ENCODE data around the gene CETN1.

CETN1 gene

DNA sequence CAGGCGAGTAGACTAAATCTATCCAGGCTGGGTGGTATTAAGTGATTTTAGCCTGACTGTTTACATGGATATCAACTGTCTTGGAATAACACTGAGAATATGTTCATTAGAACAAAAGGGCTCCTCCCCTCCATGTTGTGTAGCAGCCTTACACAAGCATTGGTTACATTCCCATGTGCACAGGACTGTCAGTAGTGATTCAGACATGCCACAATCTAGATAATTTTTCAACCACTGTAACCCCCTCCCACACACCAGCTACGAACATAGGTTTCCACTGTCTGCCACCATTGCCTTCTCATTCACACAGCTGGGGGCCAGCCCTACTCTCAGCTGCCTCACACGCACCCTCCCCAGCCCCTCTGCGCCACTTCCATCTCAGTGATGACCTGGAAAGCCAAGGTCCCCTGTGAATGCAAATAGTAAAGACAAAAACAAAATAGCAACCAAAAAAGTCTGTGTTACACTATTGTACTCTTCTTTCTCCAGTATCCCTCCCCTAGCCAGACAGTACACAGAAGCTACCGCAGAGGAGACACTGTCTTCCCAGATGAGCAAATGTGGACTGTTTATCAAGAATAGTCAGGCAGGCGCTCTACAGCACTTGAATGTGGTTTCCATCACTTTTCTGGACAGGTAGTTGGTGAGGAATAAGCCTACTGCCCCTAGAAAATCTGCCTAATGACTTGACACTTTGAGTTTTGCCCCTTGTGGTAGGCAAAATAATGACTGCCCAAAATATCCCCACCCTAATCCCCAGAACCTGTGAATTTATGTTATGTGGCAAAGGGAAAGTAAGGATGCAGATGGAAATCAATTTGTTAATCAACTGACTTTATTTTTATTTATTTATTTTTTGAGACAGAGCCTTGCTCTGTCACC, 49.3 kb downstream of the CETN1 start:
- no peak for TF ChIP-seq TEAD4 (IDR thresholded peaks at IDR 0.05)
- no peak for TF ChIP-seq NFIC (IDR thresholded peaks at IDR 0.05)
- TF ChIP-seq, protein P1, sequence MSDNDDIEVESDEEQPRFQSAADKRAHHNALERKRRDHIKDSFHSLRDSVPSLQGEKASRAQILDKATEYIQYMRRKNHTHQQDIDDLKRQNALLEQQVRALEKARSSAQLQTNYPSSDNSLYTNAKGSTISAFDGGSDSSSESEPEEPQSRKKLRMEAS (IDR thresholded peaks at IDR 0.05): no peak
- no peak for TF ChIP-seq ZBTB7A (IDR thresholded peaks at IDR 0.05; ENCODE audit: low read depth)
- TF ChIP-seq EP300 (IDR thresholded peaks at IDR 0.05; ENCODE audit: borderline replicate concordance): no peak
- no peak for TF ChIP-seq CEBPB (IDR thresholded peaks at IDR 0.05)
- TF ChIP-seq EGR1 (IDR thresholded peaks at IDR 0.05): no peak
- TF ChIP-seq RAD21 (IDR thresholded peaks at IDR 0.05; ENCODE audit: low read depth): no peak
- no peak for TF ChIP-seq YY1 (IDR thresholded peaks at IDR 0.05; ENCODE audit: low read depth)
- no peak for TF ChIP-seq CREB1 (IDR thresholded peaks at IDR 0.05; ENCODE audit: low read depth)
- no peak for TF ChIP-seq TCF12 (IDR thresholded peaks at IDR 0.05; ENCODE audit: low read depth)
- TF ChIP-seq USF1 (IDR thresholded peaks at IDR 0.05): no peak
- no peak for TF ChIP-seq REST (IDR thresholded peaks at IDR 0.05; ENCODE audit: low read depth)
- no peak for TF ChIP-seq FOXM1 (IDR thresholded peaks at IDR 0.05; ENCODE audit: borderline replicate concordance, low read depth)
- TF ChIP-seq TAF1 (IDR thresholded peaks at IDR 0.05; ENCODE audit: low read depth): no peak

- TF ChIP-seq TEAD4 (IDR thresholded peaks at IDR 0.05) (no peak), ZBTB7A (IDR thresholded peaks at IDR 0.05; ENCODE audit: low read depth) (no peak), CEBPB (IDR thresholded peaks at IDR 0.05) (no peak), CREB1 (IDR thresholded peaks at IDR 0.05; ENCODE audit: low read depth) (no peak), EGR1 (IDR thresholded peaks at IDR 0.05) (no peak), EP300 (IDR thresholded peaks at IDR 0.05; ENCODE audit: borderline replicate concordance) (no peak), YY1 (IDR thresholded peaks at IDR 0.05; ENCODE audit: low read depth) (no peak), TCF12 (IDR thresholded peaks at IDR 0.05; ENCODE audit: low read depth) (no peak), FOXM1 (IDR thresholded peaks at IDR 0.05; ENCODE audit: borderline replicate concordance, low read depth) (no peak), RAD21 (IDR thresholded peaks at IDR 0.05; ENCODE audit: low read depth) (no peak), USF1 (IDR thresholded peaks at IDR 0.05) (no peak), REST (IDR thresholded peaks at IDR 0.05; ENCODE audit: low read depth) (no peak), NFIC (IDR thresholded peaks at IDR 0.05) (no peak), TAF1 (IDR thresholded peaks at IDR 0.05; ENCODE audit: low read depth) (no peak)
- TF ChIP-seq, protein P1 (IDR thresholded peaks at IDR 0.05): no peak
These were observed 51.4 kb downstream of the CETN1 start for GRCh38 chr18:631560-631959.

Measured in Ishikawa (cell line).